A549 treated with DMSO at 1 μM for 4 hours (cell line): Measurements from ENCODE around the gene MON2. TPM values are rescaled to one million over a fixed set of nuclear protein-coding genes. Genes with fewer than 3 reads are reported as not detected.

ENCODE experiments used
- total RNA-seq: library from RNA; stranded (reverse); fragments of 200-300 nt; extraction: Qiagen RNA extraction; gene quantifications from 5 replicates; pipeline ENCODE4 v1.2.3, GENCODE V29; 2022; ENCODE audit warnings: low read depth

The MON2 gene, protein sequence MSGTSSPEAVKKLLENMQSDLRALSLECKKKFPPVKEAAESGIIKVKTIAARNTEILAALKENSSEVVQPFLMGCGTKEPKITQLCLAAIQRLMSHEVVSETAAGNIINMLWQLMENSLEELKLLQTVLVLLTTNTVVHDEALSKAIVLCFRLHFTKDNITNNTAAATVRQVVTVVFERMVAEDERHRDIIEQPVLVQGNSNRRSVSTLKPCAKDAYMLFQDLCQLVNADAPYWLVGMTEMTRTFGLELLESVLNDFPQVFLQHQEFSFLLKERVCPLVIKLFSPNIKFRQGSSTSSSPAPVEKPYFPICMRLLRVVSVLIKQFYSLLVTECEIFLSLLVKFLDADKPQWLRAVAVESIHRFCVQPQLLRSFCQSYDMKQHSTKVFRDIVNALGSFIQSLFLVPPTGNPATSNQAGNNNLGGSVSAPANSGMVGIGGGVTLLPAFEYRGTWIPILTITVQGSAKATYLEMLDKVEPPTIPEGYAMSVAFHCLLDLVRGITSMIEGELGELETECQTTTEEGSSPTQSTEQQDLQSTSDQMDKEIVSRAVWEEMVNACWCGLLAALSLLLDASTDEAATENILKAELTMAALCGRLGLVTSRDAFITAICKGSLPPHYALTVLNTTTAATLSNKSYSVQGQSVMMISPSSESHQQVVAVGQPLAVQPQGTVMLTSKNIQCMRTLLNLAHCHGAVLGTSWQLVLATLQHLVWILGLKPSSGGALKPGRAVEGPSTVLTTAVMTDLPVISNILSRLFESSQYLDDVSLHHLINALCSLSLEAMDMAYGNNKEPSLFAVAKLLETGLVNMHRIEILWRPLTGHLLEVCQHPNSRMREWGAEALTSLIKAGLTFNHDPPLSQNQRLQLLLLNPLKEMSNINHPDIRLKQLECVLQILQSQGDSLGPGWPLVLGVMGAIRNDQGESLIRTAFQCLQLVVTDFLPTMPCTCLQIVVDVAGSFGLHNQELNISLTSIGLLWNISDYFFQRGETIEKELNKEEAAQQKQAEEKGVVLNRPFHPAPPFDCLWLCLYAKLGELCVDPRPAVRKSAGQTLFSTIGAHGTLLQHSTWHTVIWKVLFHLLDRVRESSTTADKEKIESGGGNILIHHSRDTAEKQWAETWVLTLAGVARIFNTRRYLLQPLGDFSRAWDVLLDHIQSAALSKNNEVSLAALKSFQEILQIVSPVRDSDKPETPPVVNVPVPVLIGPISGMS (N-terminal part only)
- total RNA-seq = 13.9 to 19.0 TPM (median 16.6 TPM) in 5 replicates

DNA sequence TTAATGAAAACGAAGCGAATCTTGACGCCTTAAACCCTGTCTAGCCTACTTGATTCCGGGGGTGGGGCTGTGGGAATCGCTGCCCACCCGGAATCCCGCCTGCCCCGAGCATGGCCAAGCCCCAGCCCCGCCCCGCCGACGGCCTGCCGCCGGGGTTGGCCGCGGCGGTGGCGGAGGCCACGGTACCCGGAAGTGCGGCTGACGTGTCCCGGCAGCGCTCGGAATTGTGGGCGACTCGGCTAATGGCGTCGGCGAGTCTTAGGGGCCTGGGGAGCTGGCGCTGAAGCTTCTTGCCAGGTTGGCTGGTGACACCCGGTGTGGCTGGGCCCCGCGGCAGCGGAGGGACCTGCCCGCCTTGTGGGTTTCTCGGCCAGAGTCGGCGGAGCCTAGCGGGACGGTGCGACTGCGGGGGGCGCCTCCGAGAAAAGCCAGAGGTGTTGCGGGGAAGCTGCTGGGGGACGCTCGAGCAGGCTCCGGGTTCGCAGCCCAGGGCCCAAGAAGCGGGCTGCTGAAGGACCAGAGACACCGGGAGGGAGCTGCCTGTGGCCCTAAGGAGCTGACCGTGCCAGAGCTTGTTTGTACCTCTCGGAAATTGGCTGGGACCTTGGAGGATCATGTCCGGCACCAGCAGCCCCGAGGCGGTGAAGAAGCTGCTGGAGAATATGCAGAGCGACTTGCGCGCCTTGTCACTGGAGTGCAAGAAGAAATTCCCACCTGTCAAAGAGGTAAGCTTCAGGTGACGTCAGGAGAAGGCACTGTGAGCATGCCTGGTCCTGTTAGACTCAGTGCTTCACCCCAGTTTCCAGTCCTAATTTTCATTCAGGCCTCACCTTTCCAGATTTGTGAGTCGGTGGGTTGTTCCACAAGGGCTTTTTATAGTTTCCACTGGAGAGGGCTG, at the start of gene MON2:
MON2 (plus strand) TSS at position 233 of the 898 bp plus-strand sequence; CDS start at position 615, 382 bp downstream.

Other genes with a start within 250 kb of the MON2 start
- 28.5 to 37.6 TPM (median 32.9 TPM) in 5 replicates for gene USP15, start 206.4 kb upstream of the MON2 start, total RNA-seq